Karpas-422 (cell line): Measurements from ENCODE around the gene PTGDS. TPM values are rescaled to one million over a fixed set of nuclear protein-coding genes. Genes with fewer than 3 reads are reported as not detected.

Source experiments
- DNase-seq: peaks from one replicate; pipeline ENCODE4 v3.0.0-alpha.2; 2015
- H2AFZ ChIP-seq: fragments of 200-600 bp; sonication (generic); 2 replicates; pipeline ENCODE4 v1.6.1; 2014; ENCODE audit warnings: antibody characterized with exemption, low read length, mixed read lengths
- H3K27ac ChIP-seq: fragments of 200-600 bp; sonication (generic); 2 replicates; pipeline ENCODE4 v1.5.1; 2014; ENCODE audit warnings: mild to moderate bottlenecking, low read length, moderate library complexity
- H3K27me3 ChIP-seq: fragments of 200-600 bp; sonication (generic); 2 replicates; pipeline ENCODE4 v1.6.1; 2014; ENCODE audit warnings: low read length, mixed read lengths
- H3K36me3 ChIP-seq: fragments of 200-600 bp; sonication (generic); 2 replicates; pipeline ENCODE4 v1.6.1; 2014; ENCODE audit warnings: low read length, mixed read lengths; ENCODE audit not compliant: insufficient read depth
- H3K4me1 ChIP-seq: fragments of 200-600 bp; sonication (generic); 2 replicates; pipeline ENCODE4 v1.6.1; 2014; ENCODE audit warnings: mild to moderate bottlenecking, low read length, mixed read lengths
- H3K4me2 ChIP-seq: fragments of 200-600 bp; sonication (generic); 2 replicates; pipeline ENCODE4 v1.6.1; 2014; ENCODE audit warnings: low read length, low read depth, mild to moderate bottlenecking; ENCODE audit not compliant: poor library complexity, severe bottlenecking
- H3K4me3 ChIP-seq: fragments of 200-600 bp; sonication (generic); 2 replicates; pipeline ENCODE4 v1.5.1; 2014; ENCODE audit warnings: mild to moderate bottlenecking, antibody characterized with exemption, low read length, mixed read lengths
- H3K79me2 ChIP-seq: fragments of 200-600 bp; sonication (generic); 2 replicates; pipeline ENCODE4 v1.6.1; 2014; ENCODE audit warnings: mild to moderate bottlenecking, low read length, mixed read lengths
- H3K9ac ChIP-seq: fragments of 200-600 bp; sonication (generic); 2 replicates; pipeline ENCODE4 v1.6.0; 2014; ENCODE audit warnings: low read length
- H3K9me2 ChIP-seq: fragments of 200-600 bp; sonication (generic), shearing (Covaris generic); replicated peaks from 2 replicates; pipeline ENCODE4 v1.6.0; 2014; ENCODE audit warnings: mild to moderate bottlenecking, low read length, moderate library complexity; ENCODE audit not compliant: insufficient read depth
- H3K9me3 ChIP-seq: fragments of 300-700, 200-600 bp; sonication (generic); 2 replicates; pipeline ENCODE4 v1.6.1; 2014; ENCODE audit warnings: low read length, mixed read lengths
- H4K20me1 ChIP-seq: fragments of 200-600 bp; sonication (generic); 2 replicates; pipeline ENCODE4 v1.6.1; 2014; ENCODE audit warnings: mild to moderate bottlenecking, antibody characterized with exemption, low read length, low read depth; ENCODE audit not compliant: insufficient read depth
- total RNA-seq: library from RNA; depleted of rRNA; stranded (reverse); fragments of >200 nt; shearing (Covaris generic); gene quantifications from 2 replicates; pipeline ENCODE4 v1.2.3, GENCODE V29; 2014; ENCODE audit warnings: low replicate concordance

PTGDS gene
- total RNA-seq, 1 experiment from 2014 or later, result not detected

DNA sequence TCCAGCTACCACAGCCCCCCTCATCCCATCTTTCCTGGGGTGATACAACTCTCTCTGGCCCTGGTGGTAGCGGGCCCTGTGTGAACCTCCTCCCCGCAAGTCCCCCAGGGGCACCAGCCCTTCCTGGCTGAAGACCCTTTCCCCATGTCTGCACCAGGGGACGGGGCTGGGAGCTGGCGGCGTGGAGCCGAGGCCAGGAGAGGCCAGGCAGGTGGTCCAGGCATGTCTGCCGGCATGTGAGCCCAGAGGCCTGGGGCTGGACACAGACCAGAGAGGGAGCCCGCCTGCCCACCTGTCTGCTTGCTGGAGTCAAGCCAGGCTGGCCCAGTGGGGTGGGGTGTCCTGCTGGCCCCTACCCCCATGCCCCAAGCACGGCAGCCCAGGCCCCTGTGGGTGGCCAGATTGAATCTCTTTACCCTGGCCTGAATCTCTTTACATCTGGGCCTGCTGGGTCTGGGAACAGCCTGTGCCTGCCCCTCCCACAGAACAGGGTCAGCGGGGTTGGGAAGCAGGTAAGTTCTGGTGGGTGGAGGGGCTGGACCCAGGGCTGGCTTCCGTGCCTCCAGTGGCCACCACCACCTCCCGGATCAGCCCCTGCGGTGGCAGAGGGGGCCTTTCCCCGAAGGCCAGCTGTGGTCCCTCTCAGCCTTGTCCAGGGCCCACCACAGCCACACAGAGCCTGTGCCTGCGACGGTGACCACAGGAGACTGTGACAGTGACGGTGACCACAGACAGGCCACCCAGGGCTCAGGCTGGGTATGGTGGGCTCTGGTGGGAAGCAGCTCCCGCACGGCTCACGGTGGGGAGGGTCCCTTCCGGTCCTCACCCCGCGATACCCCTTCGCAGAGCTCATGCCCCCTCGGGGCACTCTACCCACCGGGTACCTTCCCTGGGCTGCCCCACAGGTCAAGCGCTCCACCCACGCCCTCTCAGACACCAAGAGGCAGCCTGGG lies 18.1 kb upstream of the PTGDS start:
- H3K9me3 ChIP-seq, result no peaks in the 10 kb centered on the region
- H3K27me3 ChIP-seq, result no peaks in the 10 kb centered on the region
- H3K27ac ChIP-seq, result no peak overlapping the region
- H3K4me1 ChIP-seq, result no peaks in the 10 kb centered on the region
- no peak overlapping the region for H3K4me3 ChIP-seq
- H3K36me3 ChIP-seq, result no peaks in the 10 kb centered on the region
- H4K20me1 ChIP-seq, result 0 out of 2 replicates have a peak, but pooled peaks cover 3% of the 10 kb centered on the region
- H2AFZ ChIP-seq, result no peak overlapping the region
- no peaks in the 10 kb centered on the region for H3K9me2 ChIP-seq
- no peak overlapping the region for H3K9ac ChIP-seq
- no peak overlapping the region for H3K4me2 ChIP-seq
- DNase-seq, result no peak
- H3K79me2 ChIP-seq, result no peaks in the 10 kb centered on the region

GRCh38 chr9:136960212-136960937 lies 16.9 kb upstream of the PTGDS start:
- H3K4me2 ChIP-seq, result no peak overlapping the region
- H3K36me3 ChIP-seq, result no peaks in the 10 kb centered on the region
- H4K20me1 ChIP-seq, result 0 out of 2 replicates have a peak, but pooled peaks cover 3% of the 10 kb centered on the region
- H3K27ac ChIP-seq, result no peak overlapping the region
- no peak overlapping the region for H3K9ac ChIP-seq
- H3K4me3 ChIP-seq, result no peak overlapping the region
- no peaks in the 10 kb centered on the region for H3K9me3 ChIP-seq
- no peaks in the 10 kb centered on the region for H3K27me3 ChIP-seq
- H2AFZ ChIP-seq, result no peak overlapping the region
- H3K4me1 ChIP-seq, result no peaks in the 10 kb centered on the region
- H3K9me2 ChIP-seq, result no peaks in the 10 kb centered on the region
- H3K79me2 ChIP-seq, result no peaks in the 10 kb centered on the region
- DNase-seq, result no peak

DNA sequence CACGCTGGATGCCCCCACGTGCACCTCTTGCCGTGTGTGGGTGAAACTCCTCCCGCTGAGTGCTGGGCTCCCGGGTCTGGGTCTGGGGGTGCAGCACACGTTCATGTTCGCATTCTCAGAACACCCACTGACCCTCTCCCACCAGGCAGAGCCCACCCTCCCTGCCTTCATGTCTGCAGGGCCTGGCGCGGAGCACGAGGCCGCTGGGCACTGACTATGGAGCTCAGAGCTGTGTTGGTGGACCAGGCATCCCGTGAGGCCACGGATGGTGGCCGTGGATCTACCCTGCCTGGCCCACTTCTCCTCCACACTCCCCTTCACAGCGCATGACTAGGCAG lies 16.4 kb upstream of the PTGDS start:
- Histone ChIP-seq H3K4me3 (no peak overlapping the region), H3K79me2 (no peaks in the 10 kb centered on the region), H2AFZ (no peak overlapping the region), H3K27me3 (no peaks in the 10 kb centered on the region), H3K36me3 (no peaks in the 10 kb centered on the region), H4K20me1 (0 out of 2 replicates have a peak, but pooled peaks cover 3% of the 10 kb centered on the region), H3K9ac (no peak overlapping the region), H3K27ac (no peak overlapping the region), H3K4me2 (no peak overlapping the region), H3K9me3 (no peaks in the 10 kb centered on the region), H3K9me2 (no peaks in the 10 kb centered on the region), H3K4me1 (no peaks in the 10 kb centered on the region)
- DNase-seq, result no peak

- Histone ChIP-seq H3K4me2 (no peak overlapping the region), H3K4me1 (no peaks in the 10 kb centered on the region), H3K79me2 (no peaks in the 10 kb centered on the region), H3K27ac (no peak overlapping the region), H4K20me1 (0 out of 2 replicates have a peak, but pooled peaks cover 3% of the 10 kb centered on the region), H3K4me3 (no peak overlapping the region), H3K9me2 (no peaks in the 10 kb centered on the region), H3K9me3 (no peaks in the 10 kb centered on the region), H2AFZ (no peak overlapping the region), H3K27me3 (no peaks in the 10 kb centered on the region), H3K9ac (no peak overlapping the region), H3K36me3 (no peaks in the 10 kb centered on the region)
- DNase-seq, result no peak
These were observed 15.8 kb upstream of the PTGDS start for GRCh38 chr9:136961279-136962065.

- Histone ChIP-seq H3K27me3 (no peaks in the 10 kb centered on the region), H3K9me3 (no peaks in the 10 kb centered on the region), H3K4me2 (no peak overlapping the region), H3K4me3 (no peak overlapping the region), H4K20me1 (0 out of 2 replicates have a peak, but pooled peaks cover 3% of the 10 kb centered on the region), H3K79me2 (no peaks in the 10 kb centered on the region), H2AFZ (no peak overlapping the region), H3K27ac (no peak overlapping the region), H3K36me3 (no peaks in the 10 kb centered on the region), H3K9ac (no peak overlapping the region), H3K4me1 (no peaks in the 10 kb centered on the region), H3K9me2 (no peaks in the 10 kb centered on the region)
- DNase-seq, result no peak
These were observed 15.1 kb upstream of the PTGDS start for GRCh38 chr9:136962163-136962562.

DNA sequence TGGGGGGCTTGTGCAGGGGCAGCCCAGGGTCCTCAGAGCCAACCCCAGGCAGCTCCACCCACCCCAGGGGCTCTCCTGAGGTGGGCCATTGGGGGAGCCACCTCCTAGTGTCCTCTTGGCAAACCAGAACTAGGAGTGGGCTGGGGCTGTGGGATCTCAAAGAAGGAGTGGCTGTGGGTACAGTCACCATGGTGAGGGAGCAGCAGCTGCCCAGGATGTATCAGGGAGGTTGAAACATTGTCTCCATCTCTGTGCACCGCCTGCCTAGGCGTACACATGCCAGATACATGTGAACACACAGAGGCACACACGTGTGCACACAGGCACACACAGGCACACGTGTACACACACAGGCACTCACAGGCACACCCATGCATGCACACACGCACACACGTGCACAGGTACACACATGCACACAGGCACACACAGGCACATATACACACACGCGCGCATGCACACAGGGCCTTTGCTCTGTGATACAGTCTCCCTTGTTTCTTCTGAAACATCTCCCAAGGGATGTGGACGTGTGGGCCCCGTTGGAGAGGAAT lies 14.5 kb upstream of the PTGDS start:
- no peaks in the 10 kb centered on the region for H3K4me1 ChIP-seq
- DNase-seq, result no peak
- no peak overlapping the region for H3K9ac ChIP-seq
- H2AFZ ChIP-seq, result no peak overlapping the region
- no peaks in the 10 kb centered on the region for H3K36me3 ChIP-seq
- no peaks in the 10 kb centered on the region for H3K9me3 ChIP-seq
- H3K9me2 ChIP-seq, result no peaks in the 10 kb centered on the region
- H3K4me3 ChIP-seq, result no peak overlapping the region
- no peaks in the 10 kb centered on the region for H3K27me3 ChIP-seq
- no peak overlapping the region for H3K27ac ChIP-seq
- H3K79me2 ChIP-seq, result no peaks in the 10 kb centered on the region
- H3K4me2 ChIP-seq, result no peak overlapping the region
- 0 out of 2 replicates have a peak, but pooled peaks cover 3% of the 10 kb centered on the region for H4K20me1 ChIP-seq

- H4K20me1 ChIP-seq, result 0 out of 2 replicates have a peak, but pooled peaks cover 3% of the 10 kb centered on the region
- no peak overlapping the region for H2AFZ ChIP-seq
- no peaks in the 10 kb centered on the region for H3K27me3 ChIP-seq
- H3K4me2 ChIP-seq, result no peak overlapping the region
- H3K9me3 ChIP-seq, result no peaks in the 10 kb centered on the region
- H3K27ac ChIP-seq, result no peak overlapping the region
- DNase-seq, result no peak
- H3K9ac ChIP-seq, result no peak overlapping the region
- H3K9me2 ChIP-seq, result no peaks in the 10 kb centered on the region
- no peak overlapping the region for H3K4me3 ChIP-seq
- H3K36me3 ChIP-seq, result no peaks in the 10 kb centered on the region
- no peaks in the 10 kb centered on the region for H3K4me1 ChIP-seq
- H3K79me2 ChIP-seq, result no peaks in the 10 kb centered on the region
These were observed 14.0 kb upstream of the PTGDS start for GRCh38 chr9:136963341-136963740.
